SK-N-SH treated with all-trans-retinoic acid at 6 μM for 48 hours (cell line): ENCODE results near the gene MAPKBP1.

Source experiments
- BACH2 ChIP-seq: fragments of 250-450 bp; sonication (Bioruptor Pico); IDR thresholded peaks from 2 replicates; pipeline ENCODE4 v1.9.0; 2021; ENCODE audit warnings: mild to moderate bottlenecking, borderline replicate concordance
- CSRNP3 ChIP-seq: fragments of 250-450 bp; sonication (Bioruptor Pico); IDR thresholded peaks from 2 replicates; pipeline ENCODE4 v1.5.1; 2021; ENCODE audit warnings: mild to moderate bottlenecking, moderate library complexity
- ESRRG ChIP-seq: fragments of 250-450 bp; sonication (Bioruptor Pico); IDR thresholded peaks from 2 replicates; pipeline ENCODE4 v1.6.1; 2021; ENCODE audit warnings: mild to moderate bottlenecking
- PATZ1 ChIP-seq: fragments of 250-450 bp; sonication (Bioruptor Pico); IDR thresholded peaks from 2 replicates; pipeline ENCODE4 v1.8.0; 2020; ENCODE audit warnings: mild to moderate bottlenecking, moderate library complexity, borderline replicate concordance
- POU6F1 ChIP-seq: fragments of 250-450 bp; sonication (Bioruptor Pico); IDR thresholded peaks from 2 replicates; pipeline ENCODE4 v1.8.0; 2021; ENCODE audit warnings: low read depth, mild to moderate bottlenecking, moderate library complexity, borderline replicate concordance
- RARB ChIP-seq: fragments of 250-450 bp; sonication (Bioruptor Pico); IDR thresholded peaks from 2 replicates; pipeline ENCODE4 v1.8.0; 2021; ENCODE audit warnings: mild to moderate bottlenecking, moderate library complexity
- ZFP30 ChIP-seq: fragments of 450-650 bp; formaldehyde crosslinking; IDR thresholded peaks from 2 replicates; pipeline ENCODE4 v1.5.0; 2022; ENCODE audit warnings: mild to moderate bottlenecking, moderate library complexity
- ZNF8 ChIP-seq: fragments of 450-650 bp; formaldehyde crosslinking; IDR thresholded peaks from 2 replicates; pipeline ENCODE4 v1.5.0; 2020; ENCODE audit warnings: mild to moderate bottlenecking, moderate library complexity

- TF ChIP-seq ZNF8 (CRISPR knock-in tag) (no peak), ZFP30 (no peak), RARB (no peak), PATZ1 (no peak), CSRNP3 (CRISPR knock-in tag) (no peak), BACH2 (CRISPR knock-in tag) (no peak), ESRRG (CRISPR knock-in tag) (no peak), POU6F1 (CRISPR knock-in tag) (no peak)
Measured at GRCh38 chr15:41838400-41838897, 64.2 kb downstream of the MAPKBP1 start, which contains the start of gene PLA2G4B.
